GM21737 (cell line): ENCODE measurements around the gene ARMH3.

ENCODE experiments used
- ATAC-seq: cut with Tn5 transposase; IDR thresholded peaks from one replicate; pipeline ENCODE4 v1.9.1; 2021; ENCODE audit warnings: mild to moderate bottlenecking, moderate library complexity; ENCODE audit not compliant: unreplicated experiment

Gene ARMH3

DNA sequence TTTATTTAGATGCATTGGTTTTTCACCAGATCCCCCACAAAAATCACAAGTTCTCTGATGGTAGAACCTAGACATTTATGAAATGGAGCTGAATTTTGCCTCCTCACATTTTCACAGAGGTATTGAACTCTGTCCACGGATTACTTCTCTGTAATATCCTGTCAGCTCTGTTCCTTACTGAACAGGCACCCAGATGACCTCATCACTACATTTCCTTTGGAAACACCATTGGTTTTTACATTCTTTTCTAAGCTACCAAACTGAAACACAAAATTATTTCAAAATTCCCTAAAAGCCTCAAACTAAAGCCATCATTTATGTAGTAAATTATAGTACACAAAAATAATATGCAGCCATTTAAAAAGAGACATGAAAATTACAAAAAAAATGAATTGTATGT is 114.1 kb downstream of the ARMH3 start:
- no peak for ATAC-seq

DNA sequence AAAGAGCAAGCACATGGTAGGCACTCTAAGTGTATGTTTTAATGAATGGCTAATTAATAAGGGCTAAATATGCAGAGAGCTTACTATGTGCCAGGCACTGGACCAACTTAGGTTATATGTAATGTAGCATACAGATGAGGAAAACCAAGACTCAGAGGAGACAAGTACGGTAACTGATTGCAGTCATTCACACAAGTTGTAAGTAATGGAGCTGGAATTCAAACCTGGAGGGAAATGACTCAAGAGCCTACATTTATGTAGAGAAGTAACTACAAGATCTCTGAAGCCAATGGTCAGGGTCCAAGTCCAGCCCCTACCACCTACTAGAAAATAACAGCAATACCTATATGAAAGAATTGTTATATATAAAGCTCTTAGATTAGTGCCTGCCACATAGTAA is 115.1 kb downstream of the ARMH3 start:
- no peak for ATAC-seq

GRCh38 chr10:101939729-101940128 is 116.2 kb downstream of the ARMH3 start:
- ATAC-seq, result no peak

GRCh38 chr10:101939008-101939648 is 116.8 kb downstream of the ARMH3 start:
- no peak for ATAC-seq

DNA sequence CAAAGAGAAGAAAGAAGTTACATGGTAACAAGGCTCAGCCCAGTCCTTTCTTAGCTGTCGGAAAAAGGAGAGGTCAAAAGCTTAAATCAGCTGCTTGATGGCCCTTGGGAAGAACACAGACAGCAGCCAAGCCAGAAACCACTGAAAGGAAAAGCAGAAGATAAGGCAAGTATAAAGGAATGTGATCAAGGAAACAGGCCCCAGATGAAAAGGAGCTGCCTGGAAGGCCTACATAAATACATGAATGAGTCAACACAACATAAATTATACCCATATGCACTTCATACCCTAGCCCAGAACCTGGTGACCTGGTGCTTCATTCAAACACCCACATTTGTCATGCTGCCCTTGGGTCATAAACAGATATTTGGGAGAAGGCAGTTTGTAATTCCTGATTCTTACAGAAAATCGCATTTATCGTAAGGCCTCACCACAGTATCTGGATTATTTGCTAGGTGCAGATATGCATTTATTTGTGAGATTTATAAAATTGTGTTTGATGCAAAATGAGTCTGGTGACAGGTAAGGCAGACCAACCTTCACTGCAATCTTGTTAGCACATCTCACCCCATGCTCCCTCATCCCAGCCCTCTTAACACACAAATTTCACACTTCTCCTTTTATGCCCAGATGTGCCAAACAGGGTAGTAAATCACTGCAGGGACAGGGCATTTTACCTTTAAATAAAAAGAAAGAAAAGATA is 117.5 kb downstream of the ARMH3 start:
- no peak for ATAC-seq

DNA sequence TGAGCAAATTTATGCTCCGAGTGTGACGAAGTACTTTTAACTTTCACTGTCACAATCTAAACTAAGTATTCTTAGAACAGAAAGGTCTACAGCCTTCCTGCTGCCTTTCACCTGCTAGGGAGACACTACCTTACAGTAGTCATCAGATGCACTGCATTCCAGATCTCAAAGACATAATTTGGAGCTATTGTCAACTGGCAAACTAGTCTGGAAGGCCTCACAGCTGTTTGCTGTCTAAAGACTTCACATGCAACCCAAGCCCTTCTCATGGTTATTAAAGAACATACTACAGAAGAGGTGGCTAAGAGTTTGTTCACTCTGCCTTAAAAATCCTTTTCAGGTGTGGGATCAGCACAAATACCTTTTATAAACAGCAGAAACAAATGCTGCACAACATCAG is 120.5 kb downstream of the ARMH3 start:
- no peak for ATAC-seq

- no peak for ATAC-seq
These were observed 121.2 kb downstream of the ARMH3 start for GRCh38 chr10:101934686-101935305.

DNA sequence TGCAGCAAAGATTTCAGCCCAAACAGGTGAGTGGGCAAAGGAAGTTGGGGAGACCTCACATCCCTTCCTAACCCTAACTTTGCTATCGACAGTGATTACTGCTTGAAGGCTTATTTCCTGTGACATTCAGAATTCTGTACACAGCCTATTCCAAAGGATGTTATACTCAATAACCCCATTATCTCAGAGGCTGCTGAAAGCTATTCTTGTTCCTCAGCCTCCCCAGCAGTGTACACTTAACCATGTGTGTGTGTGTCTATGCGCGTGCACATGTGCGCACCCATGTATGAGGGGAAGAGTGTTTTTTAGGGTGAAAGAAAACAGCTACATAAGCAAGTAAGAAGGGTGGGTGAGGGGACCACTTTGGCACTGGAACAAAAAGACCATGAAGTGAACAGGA is 122.0 kb downstream of the ARMH3 start:
- ATAC-seq, result no peak

GRCh38 chr10:101932183-101932582 is 123.8 kb downstream of the ARMH3 start:
- ATAC-seq, result no peak

GRCh38 chr10:101925027-101925426 is 130.9 kb downstream of the ARMH3 start:
- ATAC-seq, result no peak

- ATAC-seq, result no peak
These were observed 132.7 kb downstream of the ARMH3 start for GRCh38 chr10:101923256-101923655.

DNA sequence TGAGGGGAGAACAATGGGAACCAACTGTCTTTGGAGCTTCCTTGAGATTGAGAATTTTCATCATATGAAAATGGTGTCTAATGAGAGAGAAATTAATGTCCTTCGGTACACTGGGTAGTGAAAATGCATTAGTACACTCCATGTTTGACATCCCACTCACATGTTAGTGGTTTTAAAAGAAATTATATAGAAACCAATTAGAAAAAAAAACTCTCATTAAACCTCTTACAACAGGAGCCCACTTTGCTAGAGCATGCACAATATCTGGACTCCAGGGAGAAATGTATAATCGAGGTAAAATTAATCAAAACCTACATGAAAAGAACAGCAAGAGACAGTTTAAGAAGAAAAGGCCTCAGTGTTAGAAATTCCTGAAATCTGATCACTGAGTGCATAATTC is 133.1 kb downstream of the ARMH3 start:
- no peak for ATAC-seq

- no peak for ATAC-seq
These were observed 135.4 kb downstream of the ARMH3 start for GRCh38 chr10:101920546-101920945.

DNA sequence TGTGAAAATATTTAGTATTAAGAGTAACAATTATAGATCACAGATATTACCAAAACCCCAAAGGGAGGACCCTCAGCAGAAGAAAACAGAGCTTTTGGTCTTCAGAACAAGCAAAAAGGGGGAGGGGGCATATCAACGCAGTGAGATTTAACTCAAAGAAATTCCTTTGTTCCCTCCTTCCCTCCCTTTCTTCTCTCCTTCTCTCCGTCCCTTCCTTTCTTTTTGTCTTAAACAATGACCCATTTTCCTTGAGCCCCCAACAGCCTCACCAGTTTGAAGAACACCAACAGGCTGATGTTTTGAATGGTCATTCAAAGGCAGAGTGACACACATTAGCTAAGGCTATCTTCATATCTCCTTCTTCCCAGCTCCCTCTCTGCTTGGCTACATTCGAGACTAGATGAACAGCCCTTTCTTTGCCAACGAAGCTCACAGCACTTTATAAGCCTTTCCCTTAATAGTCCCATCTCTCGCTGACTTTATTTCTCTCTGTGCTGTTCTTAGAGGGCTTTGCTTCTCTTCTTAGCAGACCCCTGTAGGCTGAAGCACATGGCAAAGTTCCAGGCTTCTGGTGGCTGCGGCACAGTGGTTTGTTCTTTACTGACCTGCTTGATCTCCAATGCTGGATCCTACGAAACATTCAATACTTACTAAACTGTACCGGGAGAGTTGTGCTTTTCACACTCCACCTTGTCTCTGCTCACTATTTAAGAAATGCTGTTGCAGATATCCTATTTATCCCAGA is 136.8 kb downstream of the ARMH3 start:
- no peak for ATAC-seq

DNA sequence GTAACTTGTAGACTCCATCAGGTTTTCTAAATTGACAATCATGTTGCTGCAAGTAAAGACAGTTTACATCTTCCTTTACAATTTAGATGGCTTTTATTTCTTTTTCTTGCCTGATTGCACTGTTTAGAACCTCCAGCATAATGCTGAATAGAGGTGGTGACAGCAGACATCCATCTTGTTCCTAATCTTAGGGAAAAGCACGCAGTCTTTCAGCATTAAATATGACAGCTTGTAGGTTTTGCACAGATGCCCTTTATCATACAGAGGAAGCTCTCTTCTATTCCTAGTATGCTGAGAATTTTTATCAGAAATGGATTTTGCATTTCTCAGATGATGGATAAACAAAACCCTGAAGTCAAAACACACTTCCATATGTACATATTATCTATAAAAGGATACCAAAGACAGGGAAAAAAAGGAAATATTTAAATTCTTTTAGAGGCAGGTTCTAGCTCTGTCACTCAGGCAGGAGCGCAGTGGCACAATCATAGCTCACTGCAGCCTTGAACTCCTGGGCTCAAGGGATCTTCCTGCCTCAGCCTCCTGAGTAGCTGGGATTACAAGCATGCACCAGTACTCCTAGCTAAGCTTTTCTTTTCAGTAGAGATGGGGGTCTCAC is 143.3 kb downstream of the ARMH3 start:
- no peak for ATAC-seq

GRCh38 chr10:101906586-101907183 is 149.3 kb downstream of the ARMH3 start:
- no peak for ATAC-seq

GRCh38 chr10:101905251-101905650 is 150.7 kb downstream of the ARMH3 start:
- ATAC-seq, result no peak

DNA sequence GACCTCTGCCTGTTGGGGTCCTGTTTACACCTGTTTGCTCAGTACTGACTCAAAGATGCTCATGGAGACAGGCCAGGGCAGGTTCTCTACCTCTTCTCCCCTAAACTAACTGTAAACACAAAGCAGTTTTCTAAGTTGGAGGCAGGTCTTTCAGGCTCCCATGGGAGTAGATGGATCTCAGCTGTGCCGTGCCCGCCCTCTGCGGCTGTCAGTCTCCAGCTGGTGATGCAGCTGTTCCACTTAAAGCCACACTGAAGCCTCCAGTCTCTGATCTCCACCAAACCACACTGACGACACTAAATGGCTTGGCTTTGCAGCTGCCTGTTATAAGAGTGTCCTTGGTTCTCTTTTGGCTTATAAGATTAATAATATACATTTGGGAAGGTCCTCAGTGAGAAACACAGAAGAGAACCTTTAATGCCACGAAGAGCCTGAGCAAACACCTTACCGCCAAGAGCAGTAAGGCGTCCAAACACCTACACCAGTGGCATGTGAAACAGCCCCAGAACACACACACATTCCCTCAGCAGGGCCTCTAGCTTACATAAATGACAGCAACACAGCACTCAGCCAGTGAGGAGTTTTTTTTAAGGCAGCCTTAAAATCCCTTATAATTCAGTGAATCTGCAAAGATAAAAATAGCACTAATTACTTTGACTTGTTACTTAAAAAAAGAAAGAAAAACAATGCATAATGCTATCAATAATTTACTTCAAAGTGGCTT is 152.0 kb downstream of the ARMH3 start:
- ATAC-seq, result peak; percentile 74

DNA sequence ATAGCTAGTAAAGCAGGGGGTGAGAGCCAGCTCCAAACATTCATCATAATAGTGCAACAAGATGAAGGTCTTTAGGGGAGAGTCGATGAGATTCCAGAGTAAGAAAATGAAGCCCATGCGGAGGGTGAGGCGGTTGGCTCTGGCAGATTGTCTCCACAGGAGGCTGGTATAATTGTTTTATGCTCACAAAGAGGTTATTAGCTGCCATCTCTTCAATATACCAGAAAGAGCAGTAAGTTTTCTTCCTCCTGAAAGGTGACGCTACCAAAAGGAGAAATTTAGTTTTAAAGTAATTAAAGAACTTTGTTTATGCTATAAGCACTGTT is 153.2 kb downstream of the ARMH3 start:
- no peak for ATAC-seq
